ENCODE results near the gene CFAP45. TPM values are rescaled to one million over a fixed set of nuclear protein-coding genes. Genes with fewer than 3 reads are reported as not detected.

The CFAP45 gene
- polyA plus RNA-seq, 3 donors: 3.2 to 4.1 (median 4.1) TPM

DNA sequence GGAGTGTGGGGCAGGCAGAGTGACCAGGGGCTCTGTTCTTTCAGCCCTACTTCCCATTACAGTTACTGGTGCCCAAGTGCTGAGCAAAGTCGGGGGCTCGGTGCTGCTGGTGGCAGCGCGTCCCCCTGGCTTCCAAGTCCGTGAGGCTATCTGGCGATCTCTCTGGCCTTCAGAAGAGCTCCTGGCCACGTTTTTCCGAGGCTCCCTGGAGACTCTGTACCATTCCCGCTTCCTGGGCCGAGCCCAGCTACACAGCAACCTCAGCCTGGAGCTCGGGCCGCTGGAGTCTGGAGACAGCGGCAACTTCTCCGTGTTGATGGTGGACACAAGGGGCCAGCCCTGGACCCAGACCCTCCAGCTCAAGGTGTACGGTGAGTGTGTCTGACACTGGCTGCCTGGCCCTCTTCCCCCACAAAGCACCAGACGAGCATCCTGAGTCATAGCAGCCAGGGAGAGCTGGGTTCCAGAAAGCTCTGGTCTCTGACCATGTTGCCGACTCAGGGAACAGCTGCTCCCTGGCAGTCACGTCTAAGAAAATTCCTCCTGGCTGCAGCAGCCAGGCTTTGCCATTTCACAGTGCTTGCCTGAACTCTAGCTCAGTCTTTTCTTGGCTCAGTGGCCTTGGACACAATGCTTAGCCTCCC lies 70.0 kb downstream of the CFAP45 start:
- no peak for DNase-seq (ENCODE audit: low read depth in 3 of 3, low spot score in 2 of 3)

GRCh38 chr1:159829273-159829634 lies 70.7 kb downstream of the CFAP45 start:
- no peak for DNase-seq (ENCODE audit: low read depth in 3 of 3, low spot score in 2 of 3)

DNA sequence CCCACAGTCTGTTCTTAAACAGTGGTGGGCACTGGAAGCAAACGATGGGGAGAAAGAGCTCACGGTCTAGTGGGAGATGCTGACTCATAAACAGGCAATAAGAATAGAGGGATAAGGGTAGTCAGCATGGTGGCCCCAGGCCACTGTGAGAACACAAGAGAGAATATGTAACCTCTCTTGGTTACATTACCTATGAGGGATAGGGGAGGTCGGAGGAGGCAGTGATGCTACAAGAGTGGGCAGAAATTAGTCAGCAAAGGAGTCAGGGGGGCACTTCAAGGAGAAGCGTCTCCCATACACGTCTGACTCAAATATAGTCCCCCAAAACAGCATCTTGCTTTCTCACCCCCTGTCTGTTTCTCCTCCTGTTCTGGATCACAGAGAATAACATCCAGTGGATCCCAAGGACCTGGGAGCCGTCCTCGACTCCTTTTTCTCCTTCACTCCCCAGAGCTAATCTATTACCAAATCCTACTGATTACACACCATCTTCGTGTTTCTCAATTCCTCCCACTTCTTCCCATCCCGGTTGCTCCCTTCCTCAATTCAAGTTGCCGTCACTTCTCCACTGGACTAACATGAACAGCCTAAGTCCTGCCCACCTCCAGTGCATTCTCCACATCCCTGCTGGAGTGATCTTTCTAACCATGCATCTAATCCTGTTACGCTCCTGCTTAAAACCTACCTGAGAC lies 71.2 kb downstream of the CFAP45 start:
- no peak for DNase-seq (ENCODE audit: low read depth in 3 of 3, low spot score in 2 of 3)

DNA sequence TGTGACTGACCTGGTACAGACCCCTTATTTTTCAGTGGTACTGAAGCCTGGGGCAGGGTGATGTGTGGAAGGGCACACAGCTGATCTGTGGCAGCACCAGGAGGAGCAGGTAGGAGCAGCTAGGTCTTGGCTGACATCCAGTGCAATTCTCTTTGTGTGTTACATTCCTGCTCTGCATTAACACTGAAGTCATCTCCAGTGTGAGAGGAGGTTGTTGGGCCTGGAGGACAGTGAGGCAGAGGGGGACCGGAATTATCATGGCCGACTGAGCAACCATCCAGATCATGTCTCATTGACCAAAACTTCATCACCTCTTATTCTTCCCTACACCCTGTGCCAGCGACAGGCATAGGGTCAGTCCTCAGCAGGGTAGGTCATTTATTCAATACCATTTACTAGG lies 71.8 kb downstream of the CFAP45 start:
- no peak for DNase-seq (ENCODE audit: low read depth in 3 of 3, low spot score in 2 of 3)

- DNase-seq (ENCODE audit: low read depth in 3 of 3, low spot score in 2 of 3): no peak
Observed at GRCh38 chr1:159827549-159827948, 72.4 kb downstream of the CFAP45 start.

DNA sequence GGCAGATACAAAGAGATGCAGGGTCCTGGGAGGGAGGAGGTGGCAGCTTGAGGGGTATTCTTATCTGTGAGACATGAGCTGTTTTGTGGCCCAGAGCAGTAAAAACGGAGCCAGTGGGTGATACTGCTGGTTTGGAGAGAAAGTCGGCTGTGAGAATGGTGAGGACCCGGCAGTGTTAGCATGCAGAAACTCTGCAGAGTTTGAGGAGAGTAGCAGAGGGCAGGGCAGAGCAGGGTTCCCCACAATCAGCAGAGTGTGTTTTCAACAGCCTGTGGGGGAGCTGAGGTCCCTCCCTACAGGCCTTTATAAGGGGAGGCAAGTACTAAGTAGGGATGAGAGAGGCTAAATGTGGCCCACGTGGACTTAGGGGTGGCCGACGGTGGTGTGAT lies 72.9 kb downstream of the CFAP45 start:
- DNase-seq (ENCODE audit: low read depth in 3 of 3, low spot score in 2 of 3): no peak

DNA sequence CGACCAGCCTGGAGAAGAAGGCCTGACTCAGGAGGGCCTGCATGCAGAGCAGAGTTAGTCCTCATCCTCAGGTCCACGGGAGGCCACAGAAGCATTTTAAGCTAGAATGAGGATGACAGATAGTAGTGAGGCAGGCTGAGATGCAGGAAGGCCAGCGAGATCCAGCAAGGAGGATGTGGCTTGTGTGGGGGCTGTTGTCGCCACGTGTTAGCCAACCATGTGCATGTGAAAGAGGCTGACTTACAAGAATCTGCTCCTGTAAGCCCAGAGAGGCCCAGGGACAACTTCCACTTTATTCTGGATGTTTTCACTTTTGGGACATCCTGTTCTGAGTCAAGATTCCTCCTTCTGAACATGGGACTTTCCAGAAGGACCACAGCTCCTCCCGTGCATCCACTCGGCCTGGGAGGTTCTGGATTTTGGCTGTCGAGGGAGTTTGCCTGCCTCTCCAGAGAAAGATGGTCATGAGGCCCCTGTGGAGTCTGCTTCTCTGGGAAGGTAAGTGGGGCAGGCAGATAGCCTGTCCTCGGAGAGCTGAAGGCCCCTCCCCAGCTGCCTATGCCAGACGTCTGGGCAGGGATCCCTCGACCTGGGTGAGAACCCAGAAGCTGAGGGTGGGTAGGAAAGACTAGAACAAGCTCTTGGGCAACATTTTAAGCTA lies 73.4 kb downstream of the CFAP45 start, which contains the start of gene SLAMF8:
SLAMF8 (plus strand) TSS at position 433 of the 661 bp plus-strand sequence; CDS start at position 459, 26 bp downstream.
- no peak for DNase-seq (ENCODE audit: low read depth in 3 of 3, low spot score in 2 of 3)

DNA sequence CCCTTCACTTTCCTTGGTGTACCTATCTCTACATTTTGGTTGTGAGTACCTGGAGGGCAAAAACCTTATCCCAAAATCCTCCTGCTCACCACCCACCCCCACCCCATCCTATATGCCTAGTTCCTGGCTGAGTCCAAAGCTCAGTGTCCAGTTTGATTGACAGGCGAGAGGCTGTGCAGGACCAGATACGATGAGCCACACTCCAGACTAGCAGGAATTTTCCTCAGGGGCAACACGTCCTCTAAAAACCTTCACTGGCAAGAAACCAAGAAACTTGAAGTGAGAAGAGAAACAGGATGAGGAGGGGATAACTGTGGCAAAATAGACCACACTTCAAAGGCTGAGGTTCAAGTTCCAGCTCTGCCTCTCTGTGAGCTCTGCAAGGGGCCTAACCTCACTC lies 74.4 kb downstream of the CFAP45 start:
- DNase-seq (ENCODE audit: low read depth in 3 of 3, low spot score in 2 of 3): no peak

GRCh38 chr1:159823406-159823805 lies 76.6 kb downstream of the CFAP45 start:
- DNase-seq (ENCODE audit: low read depth in 3 of 3, low spot score in 2 of 3): no peak

Other genes with a start within 250 kb of the CFAP45 start
- not detected for gene CRP, start 185.6 kb downstream of the CFAP45 start, polyA plus RNA-seq (ENCODE audit: insufficient read length in 3 of 3)
- 10 to 100 TPM; 22.8 to 29.0 (median 23.6) TPM for gene DUSP23, start 119.2 kb downstream of the CFAP45 start, polyA plus RNA-seq (ENCODE audit: insufficient read length in 3 of 3)
- under 1 TPM; 0.08 to 0.65 (median 0.36) TPM for gene FCRL6, start 97.8 kb downstream of the CFAP45 start, polyA plus RNA-seq (ENCODE audit: insufficient read length in 3 of 3)
- gene SLAMF8, start 73.3 kb downstream of the CFAP45 start, polyA plus RNA-seq (ENCODE audit: insufficient read length in 3 of 3): 1 to 10 TPM in 1 of 3 donors, under 1 TPM in 2; 0.61 to 1.4 (median 0.78) TPM
- under 1 TPM; 0.36 to 0.93 (median 0.42) TPM for gene VSIG8, start 37.5 kb downstream of the CFAP45 start, polyA plus RNA-seq (ENCODE audit: insufficient read length in 3 of 3)
- 100 to 1,000 TPM; 116 to 148 (median 133) TPM for gene TAGLN2, start 25.3 kb upstream of the CFAP45 start, polyA plus RNA-seq (ENCODE audit: insufficient read length in 3 of 3)
- 10 to 100 TPM; 10.7 to 11.6 (median 11.5) TPM for gene IGSF9, start 45.4 kb upstream of the CFAP45 start, polyA plus RNA-seq (ENCODE audit: insufficient read length in 3 of 3)
- gene SLAMF9, start 54.1 kb upstream of the CFAP45 start, polyA plus RNA-seq (ENCODE audit: insufficient read length in 3 of 3): not detected
- gene PIGM, start 131.8 kb upstream of the CFAP45 start, polyA plus RNA-seq (ENCODE audit: insufficient read length in 3 of 3): 10 to 100 TPM; 11.5 to 12.2 (median 11.9) TPM
- gene KCNJ10, start 170.0 kb upstream of the CFAP45 start, polyA plus RNA-seq (ENCODE audit: insufficient read length in 3 of 3): 10 to 100 TPM; 28.0 to 33.3 (median 29.1) TPM
- under 1 TPM; 0.08 to 0.12 (median 0.08) TPM for gene KCNJ9, start 181.4 kb upstream of the CFAP45 start, polyA plus RNA-seq (ENCODE audit: insufficient read length in 3 of 3)
- 10 to 100 TPM; 24.8 to 33.0 (median 29.2) TPM for gene IGSF8, start 198.5 kb upstream of the CFAP45 start, polyA plus RNA-seq (ENCODE audit: insufficient read length in 3 of 3)
- 1 to 10 TPM; 4.2 to 5.8 (median 4.6) TPM for gene ATP1A2, start 215.6 kb upstream of the CFAP45 start, polyA plus RNA-seq (ENCODE audit: insufficient read length in 3 of 3)

Measured in right renal cortex interstitium (tissue), 3 donors.